GM18870 (cell line): ENCODE measurements around the gene SERPINA1.
"Not testable (repeated sequence)": the region's sequence is repeated elsewhere in the genome, so short reads cannot be mapped to it uniquely, and the experiment has no call there.

Experiments
- ATAC-seq: cut with Tn5 transposase; IDR thresholded peaks from one replicate; pipeline ENCODE4 v1.9.1; 2021; ENCODE audit warnings: moderate library complexity; ENCODE audit not compliant: unreplicated experiment

Gene SERPINA1

DNA sequence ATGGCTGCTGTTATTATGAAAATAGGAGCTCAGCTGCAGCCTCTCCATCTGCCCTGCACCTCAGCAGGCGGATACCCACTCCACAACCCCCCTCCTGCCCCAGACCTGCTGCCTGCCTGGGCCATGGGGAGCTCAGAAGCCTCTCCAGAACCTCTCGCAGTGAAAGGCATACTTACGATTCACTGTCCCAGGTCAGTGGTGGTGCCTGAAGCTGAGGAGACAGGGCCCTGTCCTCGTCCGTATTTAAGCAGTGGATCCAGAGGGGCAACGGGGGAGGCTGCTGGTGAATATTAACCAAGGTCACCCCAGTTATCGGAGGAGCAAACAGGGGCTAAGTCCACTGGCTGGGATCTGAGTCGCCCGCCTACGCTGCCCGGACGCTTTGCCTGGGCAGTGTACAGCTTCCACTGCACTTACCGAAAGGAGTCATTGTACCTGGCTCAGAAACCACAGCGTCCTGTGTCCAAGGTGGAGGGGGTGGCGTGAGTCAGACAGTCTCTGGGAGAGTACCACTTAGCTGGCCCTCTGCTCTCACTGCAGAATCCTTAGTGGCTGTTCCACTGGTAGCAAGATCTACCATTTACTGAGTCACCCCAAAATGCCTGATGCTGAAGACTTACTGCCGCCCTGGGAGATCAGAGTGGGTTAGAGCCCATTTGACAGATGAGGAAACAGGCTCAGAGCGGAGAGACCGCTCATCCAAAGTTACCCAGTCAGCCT is at the start of gene SERPINA1:
Gene SERPINA1, minus strand, starts transcription at position 219 of the 720 bp plus-strand sequence. CDS start 5,365 bp downstream, outside the sequence.
- ATAC-seq: no peak

DNA sequence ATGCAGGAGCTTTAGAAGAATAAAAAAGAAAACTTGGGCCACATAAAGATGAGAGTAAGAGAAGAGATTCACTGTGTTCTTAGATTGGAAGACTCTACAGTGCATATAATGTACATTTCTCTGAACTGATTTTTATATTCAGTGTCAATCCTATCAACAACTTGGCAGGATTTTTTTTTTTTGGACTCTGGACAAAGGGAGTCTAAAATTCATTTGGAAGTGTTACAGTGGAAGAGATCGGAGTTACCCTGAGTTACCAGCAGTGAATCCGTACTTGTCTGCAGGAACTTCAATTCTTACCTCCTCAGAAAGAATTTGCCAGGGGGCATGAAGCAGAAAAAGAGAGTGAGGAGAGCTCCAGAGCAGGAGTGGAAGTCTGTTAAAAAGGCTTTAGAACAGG is 40.2 kb upstream of the SERPINA1 start:
- ATAC-seq: no peak

DNA sequence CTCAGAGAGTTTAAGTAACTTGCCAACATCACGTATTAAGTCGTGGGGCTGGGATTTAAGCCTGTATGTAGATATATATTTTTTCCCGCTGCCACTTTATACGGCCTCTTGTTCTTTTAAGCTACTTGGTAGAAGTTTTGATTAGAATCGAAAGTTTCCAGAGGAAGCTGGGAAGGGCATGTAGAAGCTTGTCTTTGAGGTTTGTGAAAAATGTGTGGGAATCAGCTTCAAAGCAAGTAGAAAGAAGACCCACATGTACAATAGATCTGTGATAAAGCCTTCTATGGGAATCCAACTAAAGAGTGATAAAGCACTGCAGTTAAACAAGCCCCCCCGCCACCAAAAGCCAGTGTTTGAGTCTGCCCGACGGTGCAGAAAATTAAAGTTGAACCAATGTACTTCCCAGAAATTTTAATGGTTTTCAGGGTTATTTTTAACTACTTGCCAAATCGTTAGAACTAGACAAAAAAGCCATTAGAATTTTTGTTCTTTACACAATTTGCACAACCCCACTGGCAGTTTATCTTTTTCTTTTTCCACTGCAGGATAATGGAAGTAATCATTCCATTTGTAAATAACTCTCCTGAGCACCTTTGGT is 38.7 kb upstream of the SERPINA1 start:
- ATAC-seq: no peak

DNA sequence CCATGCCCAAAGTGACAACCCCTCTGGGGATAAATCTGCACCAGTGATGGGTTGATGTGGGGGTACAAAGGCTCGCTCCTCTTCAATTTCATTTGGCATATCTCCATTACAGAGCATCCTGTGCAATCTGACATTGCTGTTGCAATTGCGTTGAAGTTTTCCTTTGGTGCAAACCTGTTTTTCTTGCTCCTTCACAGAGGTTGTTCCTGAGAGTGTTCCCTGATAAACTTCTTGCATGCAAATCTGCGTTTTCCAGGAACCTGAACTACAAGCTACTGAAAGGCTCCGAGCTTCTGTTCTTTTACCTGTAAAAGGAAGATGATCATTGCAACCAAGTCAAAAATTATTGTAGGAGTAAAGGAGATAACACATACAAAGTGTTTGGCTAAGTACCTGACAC is 38.1 kb upstream of the SERPINA1 start:
- ATAC-seq: no peak

DNA sequence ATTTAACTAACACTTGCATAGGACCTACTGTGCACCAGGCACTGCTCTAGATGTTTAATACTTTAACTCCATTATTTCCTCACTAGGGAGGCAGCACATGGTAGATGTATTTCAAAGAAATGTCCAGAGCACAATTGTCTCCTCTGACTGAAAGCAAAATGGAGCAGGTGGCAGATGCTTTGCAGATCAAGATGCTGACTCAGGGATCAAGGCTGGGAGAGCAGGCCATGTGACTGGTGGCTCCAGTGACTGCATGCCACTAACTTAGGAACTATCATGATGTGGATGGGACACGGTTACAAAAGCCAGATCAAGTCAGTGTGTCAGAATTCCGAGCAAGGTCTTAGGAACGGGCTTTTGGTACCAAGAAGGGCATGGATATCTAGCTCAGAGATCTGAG is 36.0 kb upstream of the SERPINA1 start:
- no peak for ATAC-seq

DNA sequence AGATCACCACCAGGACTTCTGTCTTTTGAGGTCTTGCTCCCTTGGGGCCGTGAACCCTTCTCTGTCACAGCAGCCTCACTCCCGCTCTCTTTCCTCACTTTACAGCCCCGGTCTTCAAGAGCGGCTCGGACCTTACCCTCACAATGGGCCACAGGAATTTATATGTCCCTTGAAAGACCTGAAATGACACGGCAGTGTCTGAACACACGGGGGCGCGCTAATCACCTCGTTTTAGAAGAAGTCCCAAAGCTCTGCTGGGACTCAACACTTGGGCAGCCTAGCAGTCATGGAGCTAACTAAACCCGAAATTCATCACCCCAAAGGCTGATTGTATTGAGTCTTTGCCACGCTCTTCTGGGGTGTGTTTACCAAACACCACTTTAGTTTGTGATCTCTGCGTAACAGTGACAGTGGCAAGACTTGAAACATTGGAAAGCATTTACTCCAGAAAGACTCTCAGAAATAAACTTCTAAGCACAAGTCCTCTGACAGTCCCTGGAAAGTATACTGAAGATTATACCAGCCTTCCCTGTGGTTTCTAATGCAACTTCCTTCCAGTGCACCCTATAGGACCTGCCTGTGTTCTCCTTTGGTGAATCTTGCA is 35.2 kb upstream of the SERPINA1 start:
- no peak for ATAC-seq

DNA sequence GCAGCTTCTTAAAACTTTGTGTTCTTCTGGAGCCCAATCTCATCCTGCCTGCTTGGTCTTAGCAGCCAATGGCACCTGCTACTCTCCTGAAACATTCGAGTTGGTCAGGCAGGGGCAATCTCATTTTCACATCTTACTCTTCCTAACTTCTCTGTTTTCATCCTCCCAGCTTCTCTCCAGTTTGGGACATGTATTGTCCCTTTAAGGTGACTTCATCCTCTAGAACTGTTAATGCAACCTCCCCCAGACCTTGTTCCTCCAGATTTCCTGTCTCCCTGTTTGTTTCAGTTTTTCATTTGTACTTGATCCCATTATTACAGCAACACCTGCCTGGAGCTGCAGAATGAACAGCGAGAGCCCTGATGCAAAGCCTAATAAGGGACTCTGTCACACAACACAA is 32.9 kb upstream of the SERPINA1 start:
- ATAC-seq: no peak

DNA sequence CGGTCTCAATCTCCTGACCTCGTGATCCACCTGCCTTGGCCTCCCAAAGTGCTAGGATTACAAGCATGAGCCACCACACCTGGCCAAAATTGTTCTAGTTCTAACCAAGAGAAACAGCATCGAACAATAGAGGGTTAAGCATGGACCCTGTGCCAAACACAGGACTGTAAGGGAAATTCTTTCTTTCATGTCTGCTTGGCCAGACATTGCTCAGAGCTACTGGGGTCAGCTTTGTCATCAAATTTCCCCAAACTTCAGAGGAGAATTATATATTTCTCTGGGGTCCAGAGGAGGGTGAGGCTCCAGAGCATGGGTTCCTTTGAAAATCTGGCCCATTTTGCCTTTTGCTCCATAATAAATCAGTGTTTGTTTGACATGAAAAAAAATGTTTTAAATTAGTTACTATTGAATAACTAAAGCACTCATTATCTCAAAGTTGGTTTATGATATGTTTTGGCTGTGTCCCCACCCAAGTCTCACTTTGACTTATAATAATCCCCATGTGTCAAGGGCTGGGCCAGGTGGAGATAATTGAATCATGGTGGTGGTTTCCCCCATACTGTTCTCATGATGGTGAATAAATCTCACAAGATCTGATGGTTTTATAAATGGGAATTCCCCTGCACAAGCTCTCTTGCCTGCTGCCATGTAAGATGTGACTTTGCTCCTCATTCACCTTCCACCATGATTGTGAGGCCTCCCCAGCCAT is 29.2 kb upstream of the SERPINA1 start:
- ATAC-seq: not testable (repeated sequence)

DNA sequence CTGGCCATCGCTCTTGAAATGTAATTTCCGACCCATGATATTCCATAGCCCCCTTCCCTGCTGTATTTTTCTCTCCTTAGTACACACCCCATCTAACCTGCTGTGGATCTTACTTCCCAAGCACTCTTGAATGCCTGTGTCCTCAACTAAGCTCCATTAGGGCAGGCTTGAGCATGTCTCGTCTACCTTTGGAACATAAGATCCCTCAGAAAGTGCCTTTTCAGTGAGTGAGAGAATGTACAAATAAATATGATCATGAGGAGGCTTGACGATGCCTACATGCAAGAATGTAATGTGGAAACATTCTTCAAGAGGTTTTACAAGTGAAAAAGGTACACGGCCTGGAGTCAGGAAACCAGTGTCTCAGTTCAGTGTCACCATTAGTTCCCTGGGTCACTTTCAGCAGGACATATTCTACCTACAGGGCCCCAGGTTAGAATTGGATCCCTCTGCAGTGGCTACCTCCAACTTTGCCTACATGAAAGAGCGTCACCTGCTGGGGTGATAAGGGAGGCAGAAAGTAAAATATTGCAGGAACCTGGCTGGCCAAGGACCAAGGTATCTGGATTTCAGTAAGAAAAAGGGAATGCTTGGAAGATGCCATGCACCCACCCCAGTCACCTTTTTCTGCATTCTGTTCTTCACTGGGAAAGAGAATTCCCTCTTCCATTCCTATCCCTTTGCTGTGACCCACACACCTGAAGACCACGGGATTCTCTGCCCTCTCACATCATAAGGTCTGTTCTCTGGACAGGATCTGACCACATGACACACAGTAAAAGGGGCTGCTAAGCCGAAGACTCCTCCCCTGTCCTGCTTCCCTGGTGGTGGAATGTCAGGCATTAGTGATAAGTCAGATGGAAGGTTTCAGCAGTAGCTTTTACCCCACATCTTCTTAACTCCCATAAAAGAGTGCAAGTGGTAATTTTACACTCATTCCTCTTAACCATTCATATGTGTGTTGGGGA is 24.6 kb upstream of the SERPINA1 start:
- ATAC-seq: no peak

DNA sequence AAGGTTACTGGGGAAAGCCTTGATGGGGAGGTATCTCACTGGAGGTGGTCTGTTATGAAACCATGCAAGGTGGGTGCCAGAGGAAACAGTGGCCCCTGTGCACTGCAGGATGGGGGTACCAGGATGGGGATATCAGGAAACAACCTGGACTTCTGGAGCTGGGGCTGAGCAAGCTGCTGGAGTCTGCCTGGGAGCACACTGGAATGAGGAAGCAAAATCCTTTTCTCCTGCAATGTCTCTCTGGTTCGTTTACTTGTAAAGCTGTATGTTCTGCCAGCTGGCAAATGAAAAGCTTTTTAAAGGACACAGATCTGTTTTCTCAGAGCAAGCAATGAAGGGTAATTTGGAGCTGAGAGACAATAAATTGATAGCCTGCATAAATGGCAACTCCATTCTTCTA is 23.2 kb upstream of the SERPINA1 start:
- ATAC-seq: no peak

DNA sequence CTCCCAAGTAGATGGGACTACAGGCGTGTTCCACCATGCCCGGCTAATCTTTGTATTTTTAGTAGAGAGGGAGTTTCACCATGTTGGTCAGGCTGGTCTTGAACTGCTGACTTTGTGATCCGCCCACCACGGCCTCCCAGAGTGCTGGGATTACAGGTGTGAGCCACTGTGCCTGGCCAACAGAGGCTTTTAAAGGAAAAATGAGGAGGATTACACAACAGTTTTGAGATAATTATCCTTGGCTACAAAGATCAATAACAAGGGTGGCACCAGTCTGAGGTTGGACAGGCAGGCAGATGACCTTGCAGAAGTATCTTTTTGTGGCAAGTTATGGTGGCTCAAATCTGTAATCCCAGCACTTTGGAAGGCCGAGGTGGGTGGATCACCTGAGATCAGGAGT is 21.0 kb upstream of the SERPINA1 start:
- ATAC-seq: not testable (repeated sequence)

DNA sequence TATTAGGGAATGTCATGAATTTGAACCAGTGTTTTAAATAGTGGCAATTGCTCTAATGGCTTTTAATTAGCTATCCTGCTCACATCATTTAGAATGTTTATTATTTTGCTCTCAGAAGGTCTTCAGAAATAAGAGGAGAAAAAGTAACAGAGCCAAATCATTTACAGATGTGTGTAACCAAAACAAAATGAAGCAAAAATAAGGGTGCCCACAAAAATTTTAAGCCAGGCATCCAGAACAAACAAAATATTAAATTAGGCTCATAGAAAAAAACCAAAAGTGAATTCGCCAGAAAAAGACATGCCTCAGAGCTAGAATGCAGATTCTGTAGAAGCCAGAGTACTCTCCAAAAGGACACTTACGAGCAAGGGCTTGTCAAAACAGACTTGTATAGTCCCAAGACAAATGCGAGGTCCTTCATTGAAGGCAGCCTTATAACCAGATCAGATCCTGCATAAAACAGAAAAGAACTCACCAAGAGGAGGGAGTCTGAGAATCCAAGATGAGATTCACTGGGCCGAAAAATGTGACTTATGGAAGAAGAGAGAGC is 20.2 kb upstream of the SERPINA1 start:
- no peak for ATAC-seq

DNA sequence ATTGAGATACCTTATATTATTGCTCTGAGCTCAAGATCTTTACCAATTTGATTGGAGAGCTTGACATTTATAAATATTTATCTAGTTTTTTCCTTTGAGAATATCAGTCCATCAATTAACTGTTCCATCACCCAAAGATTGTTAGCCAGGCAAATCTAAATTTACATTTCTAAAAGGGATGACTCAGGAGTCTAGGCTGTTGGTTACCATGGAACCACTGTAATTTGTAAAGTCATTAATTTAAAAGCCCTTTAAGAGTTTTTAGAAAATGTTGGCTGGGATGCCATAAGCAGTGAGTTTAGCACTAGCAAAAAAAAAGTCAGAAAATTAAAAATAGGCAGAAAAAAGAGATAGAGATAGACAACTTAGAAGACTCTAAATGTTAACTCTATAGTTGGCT is 19.5 kb upstream of the SERPINA1 start:
- ATAC-seq: no peak

DNA sequence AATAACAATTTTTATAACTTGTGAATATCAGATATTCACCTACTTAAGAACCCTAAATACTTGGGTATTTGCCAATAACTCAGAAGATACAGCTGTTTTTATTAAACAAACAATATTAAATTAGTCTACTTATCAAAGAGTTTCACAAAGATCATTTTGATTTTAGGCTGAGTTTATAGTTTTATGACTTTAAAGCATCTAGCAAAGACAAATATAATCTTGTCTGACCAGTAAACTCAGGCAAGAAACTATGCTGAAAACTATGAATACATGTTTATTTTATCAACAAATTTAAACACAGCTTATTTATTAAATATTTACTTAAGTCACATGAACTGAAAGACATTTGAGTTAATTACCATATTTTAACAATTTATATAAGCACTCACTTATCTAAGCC is 18.5 kb upstream of the SERPINA1 start:
- no peak for ATAC-seq

DNA sequence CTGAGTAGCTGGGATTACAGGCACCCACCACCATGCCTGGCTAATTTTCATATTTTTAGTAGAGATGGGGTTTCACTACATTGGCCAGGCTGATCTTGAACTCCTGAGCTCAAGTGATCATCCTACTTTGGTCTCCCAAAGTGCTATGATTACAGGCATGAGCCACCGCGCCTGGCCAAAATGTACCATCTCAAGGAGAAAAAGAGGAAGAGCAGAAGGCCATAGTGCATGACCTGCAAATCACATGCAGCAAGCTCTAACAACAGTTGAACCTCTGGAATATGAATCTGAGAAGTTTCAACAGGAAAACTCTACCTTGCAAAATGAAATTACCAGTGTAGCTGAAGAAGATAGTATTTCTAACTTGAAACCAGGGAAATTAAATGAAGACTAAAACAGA is 17.1 kb upstream of the SERPINA1 start:
- no peak for ATAC-seq

DNA sequence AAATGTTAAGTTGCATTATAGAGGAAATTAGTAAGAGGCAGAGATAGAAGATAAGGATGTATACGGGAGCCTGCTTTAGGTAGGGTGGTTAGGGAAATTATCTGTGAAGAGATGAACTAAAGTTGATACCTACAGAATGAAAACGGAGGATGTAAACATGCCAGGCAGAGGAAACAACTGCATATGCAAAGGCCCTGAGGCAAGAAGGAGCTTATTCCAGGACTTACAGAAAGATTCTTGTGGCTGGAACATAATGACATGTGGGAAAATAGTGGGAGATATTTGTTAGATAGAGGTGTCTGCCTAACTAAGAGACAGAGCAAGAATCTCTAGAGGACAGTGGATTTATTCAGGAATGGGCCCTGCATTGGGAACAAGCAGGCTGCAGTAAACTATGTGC is 16.2 kb upstream of the SERPINA1 start:
- no peak for ATAC-seq

DNA sequence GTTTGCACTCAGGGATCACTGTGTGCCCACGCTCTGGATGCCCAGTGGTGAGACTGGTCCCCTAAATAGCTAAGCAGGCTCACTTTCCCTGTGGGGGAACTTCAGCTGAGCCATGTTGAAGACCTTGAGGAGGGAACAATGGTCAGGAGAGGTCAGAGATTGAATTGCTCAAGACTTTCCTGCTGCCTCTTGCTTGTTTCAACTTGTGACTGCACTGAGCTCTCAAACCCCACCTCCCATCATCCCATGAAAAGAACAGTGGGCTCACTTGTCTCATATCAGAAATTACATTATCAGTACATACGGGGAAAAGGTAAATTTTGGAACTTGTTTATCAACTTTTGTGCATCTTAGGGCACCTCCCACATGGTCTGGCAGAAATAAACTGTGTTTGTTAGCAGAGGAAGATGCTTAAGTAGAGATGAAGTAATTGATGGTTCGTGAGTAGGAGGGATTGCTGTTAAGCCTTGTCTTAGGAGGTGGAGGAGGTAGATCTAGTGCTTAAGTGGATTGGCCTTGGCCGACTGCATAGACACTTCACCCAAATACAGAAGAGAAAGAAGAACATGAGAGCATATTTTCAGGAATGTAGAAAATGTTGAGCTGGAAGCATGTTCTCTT is 15.0 kb upstream of the SERPINA1 start:
- no peak for ATAC-seq

DNA sequence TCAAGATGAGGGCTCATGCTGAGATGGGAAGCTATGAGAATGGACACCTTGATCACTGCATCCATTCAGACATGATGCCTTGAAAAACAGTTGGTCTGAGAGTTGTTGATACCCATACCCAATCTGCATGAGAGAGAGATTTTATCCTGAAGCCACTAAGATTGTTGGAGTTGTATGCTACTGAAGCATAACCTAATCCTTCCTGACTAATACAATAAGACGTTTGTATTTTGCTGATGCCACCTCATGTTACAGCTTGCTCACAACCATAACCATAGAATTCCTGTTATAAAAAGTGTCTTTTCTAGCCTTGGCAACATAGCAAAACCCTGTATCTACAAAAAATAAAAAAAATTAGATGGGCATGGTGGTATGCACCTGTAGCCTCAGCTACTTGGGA is 12.7 kb upstream of the SERPINA1 start:
- no peak for ATAC-seq

DNA sequence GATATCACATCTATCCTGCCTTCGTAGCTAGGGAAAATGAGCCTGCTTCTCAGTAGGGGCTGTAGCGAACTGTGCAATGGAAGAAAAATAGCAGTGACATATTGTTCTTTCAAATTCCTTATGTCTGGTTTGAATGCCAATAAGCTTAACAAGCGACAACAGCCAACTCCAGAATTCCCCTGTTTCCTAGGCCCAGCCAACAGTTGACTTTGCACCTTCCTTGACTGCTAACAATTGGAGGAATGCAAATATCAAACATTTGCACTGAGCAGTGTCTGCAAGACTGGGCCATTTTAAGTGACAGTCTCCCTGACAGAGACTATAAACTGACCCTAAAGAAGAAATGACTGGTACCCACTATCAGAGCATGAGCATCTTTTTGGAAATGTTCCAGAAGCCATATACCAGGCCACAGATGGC is 12.0 kb upstream of the SERPINA1 start:
- ATAC-seq: no peak

DNA sequence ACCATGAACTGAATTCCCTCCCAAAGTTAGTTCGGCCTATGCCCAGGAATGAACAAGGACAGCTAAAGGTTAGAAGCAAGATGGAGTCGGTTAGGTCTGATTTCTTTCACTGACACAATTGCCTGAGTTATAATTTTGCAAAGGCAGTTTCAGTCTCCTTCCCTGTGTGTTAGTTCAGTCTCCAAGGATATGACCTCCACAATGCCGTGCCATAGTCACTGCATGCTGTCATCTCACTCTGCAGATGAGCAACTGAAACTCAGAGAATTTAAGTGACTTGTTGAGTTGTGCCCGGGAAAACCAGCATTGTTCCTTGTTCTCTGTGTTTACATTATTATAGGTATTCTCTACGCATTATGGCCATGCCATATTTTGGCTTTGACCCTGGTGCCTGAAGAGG is 10.1 kb upstream of the SERPINA1 start:
- ATAC-seq: no peak
